HUDEP-2 (cell line): ENCODE measurements around the gene LIPT1.
A peak's percentile ranks its signal among the peaks of the same experiment; 100 is the strongest.

Experiments used
- DNase-seq, 76 experiments: peaks; one replicate each; lab custom pipeline; 2025; ENCODE audit not compliant: unreplicated experiment in 76 of 76; lab: John Stamatoyannopoulos, UW

Gene LIPT1

GRCh38 chr2:99154643-99155536 is at the start of gene LIPT1, which contains the start of gene TSGA10:
Gene LIPT1 (plus strand): TSS chr2:99154967. CDS start chr2:99161958, 6,991 bp downstream.
Gene TSGA10 (minus strand): TSS chr2:99154942. CDS start chr2:99109439, 45,503 bp downstream.
- DNase-seq: peak in 75 of 76 experiments; percentile 34 to 92 (median 83)

GRCh38 chr2:99106913-99107312 is 47.9 kb upstream of the LIPT1 start:
- DNase-seq: no peak

DNA sequence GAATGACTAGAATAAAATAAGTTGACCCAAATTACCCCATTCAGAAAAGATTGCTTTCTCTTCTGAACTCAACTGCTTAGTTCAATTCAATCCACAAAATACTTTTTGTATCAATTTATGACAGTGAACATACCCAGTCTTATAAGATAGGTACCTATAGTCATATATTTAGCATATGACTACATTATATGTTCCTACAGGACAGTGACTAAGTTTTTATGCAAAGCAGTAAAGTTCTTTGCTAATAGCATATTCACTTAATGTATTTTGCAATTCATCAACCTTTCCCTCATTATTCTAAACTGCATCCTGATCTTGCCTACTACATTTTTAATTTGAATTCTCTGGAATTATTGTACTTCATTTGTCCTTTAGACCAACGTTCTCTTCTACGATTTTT is 43.5 kb upstream of the LIPT1 start:
- no peak for DNase-seq

DNA sequence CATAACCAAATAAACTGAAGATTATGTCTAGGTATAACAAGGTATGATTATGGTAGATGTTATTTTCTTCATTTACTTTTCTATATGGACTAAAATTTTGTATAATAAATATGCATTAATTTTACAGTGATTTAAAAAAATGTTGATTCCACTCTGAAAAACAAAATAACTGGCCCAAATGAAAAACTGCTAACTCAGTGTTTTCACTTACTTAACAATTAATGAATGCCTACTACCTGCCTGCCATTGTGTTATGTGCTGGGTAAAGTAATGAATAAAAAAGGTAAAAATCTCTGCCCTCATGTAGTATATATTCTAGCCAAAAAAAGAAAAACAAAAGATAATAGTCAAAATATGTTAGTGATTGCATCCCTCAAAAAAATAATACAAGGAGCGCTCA is 42.8 kb upstream of the LIPT1 start:
- DNase-seq: no peak

GRCh38 chr2:99112617-99113016 is 42.1 kb upstream of the LIPT1 start:
- DNase-seq: no peak

DNA sequence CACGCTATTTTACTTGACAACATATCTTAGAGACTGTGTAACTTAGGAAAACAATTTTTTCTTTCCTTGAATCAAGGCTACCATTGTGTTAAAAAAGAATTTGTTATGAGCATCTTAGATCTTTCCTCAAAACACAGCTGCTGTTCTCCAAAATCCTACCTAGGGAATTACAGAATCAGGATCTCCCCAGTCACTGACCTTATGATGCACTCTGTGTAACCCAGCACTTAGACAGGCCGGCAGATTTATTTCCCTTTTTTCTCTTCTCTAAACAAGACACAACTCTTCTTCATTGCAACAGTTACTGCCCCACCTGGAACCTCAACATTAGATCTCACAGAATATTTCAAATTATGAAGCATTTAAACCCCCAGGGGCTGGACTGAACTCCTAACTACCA is 26.8 kb upstream of the LIPT1 start:
- no peak for DNase-seq

DNA sequence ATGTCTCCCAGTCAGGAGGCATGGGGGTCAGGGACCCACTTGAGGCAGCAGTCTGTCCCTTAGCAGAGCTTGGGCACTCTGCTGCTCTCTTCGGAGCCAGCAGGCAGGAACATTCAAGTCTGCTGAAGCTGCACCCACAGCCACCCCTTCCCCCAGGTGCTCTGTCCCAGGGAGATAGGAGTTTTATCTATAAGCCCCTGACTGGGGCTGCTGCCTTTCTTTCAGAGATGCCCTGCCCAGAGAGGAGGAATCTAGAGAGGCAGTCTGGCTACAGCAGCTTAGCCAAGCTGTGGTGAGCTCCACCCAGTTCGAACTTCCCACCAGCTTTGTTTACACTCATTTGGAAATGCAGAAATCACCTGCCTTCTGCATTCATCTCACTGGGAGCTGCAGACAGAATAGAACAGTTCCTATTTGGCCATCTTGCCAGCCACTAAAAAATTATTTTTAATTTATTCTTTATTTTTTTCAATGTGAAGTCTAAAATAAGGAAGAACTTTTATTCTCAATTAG is 19.7 kb upstream of the LIPT1 start:
- DNase-seq: peak in 66 of 76 experiments; percentile 3 to 78 (median 38)

GRCh38 chr2:99139003-99139402 is 15.8 kb upstream of the LIPT1 start:
- DNase-seq: peak in 2 of 76 experiments; percentile 3 to 8

GRCh38 chr2:99140056-99140859 is 14.5 kb upstream of the LIPT1 start:
- DNase-seq: peak in 1 of 76 experiments; percentile 4

- DNase-seq: peak in 3 of 76 experiments; percentile 47 to 65 (median 50)
Measured at GRCh38 chr2:99140860-99141109, 14.0 kb upstream of the LIPT1 start.

DNA sequence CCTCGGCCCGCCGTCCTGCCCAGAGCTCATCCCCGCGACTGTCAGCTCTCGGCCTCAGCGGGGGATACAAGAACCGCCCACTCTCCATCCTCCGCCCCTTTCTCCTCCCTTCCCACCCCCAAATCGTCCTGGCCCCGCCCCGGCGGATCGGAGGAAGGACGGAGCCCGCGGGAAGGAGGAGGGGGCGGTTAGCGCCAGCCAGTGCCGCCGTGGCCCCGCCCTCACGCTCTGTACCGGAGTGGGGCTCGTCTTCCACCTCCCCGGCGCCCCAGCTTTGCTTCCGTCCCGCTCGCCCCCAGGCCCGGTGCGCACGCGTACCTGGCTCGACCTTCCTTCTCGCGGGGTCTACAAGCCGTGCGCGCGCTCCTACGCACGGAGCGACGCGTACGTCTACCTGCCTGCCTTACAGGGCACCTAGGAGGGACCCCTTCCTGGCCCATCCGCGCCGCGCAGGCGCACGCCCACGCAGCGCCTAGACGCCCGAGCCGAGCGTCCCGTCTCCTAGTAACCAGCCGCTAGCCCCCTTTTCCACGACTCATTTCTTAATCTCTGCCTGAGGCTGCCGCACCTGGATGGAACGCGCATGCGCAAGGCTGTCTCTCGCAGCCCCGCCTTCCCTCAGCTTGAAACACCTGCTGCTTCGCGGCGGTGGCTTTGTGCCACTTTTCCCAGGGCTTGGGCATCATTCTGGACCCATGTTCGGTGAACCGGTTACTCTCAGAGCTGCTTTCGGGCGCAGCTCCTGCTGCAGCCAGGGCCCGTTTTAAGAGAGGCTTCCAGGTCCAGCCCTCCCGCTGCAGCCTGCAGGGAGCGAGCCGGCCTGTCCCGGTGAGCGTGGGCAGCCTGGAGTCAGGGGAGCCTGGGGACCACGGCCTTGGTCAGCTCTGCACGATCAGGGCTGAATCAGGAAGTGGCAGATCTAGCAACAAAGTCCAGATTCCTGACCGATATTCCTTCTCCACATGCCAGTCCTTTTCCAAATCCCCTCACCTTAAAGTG is 13.4 kb upstream of the LIPT1 start, which contains the start of gene C2orf15:
C2orf15 (plus strand) TSS at position 598 of the 999 bp plus-strand sequence. CDS start 8,852 bp downstream, outside the sequence.
- DNase-seq: peak in 74 of 76 experiments; percentile 18 to 96 (median 88)

DNA sequence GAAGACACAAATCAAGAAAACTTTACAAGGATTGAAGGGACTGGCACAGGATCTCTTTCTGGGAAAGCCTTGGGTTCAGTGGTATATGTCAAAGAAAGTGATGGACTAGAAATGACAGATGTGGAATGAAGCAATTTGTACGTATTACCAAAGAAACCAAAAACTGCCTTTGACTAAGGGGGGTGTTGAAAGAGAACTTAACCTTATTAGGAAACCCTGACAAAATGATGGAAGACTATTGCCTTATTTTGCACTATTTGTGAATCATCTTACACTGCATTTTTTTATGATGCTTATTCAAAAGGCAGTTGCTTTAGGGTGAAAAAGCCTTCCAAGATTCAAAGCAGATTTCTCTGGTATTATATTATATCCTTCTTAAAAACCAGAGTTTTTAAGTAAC is 4.1 kb upstream of the LIPT1 start:
- no peak for DNase-seq

DNA sequence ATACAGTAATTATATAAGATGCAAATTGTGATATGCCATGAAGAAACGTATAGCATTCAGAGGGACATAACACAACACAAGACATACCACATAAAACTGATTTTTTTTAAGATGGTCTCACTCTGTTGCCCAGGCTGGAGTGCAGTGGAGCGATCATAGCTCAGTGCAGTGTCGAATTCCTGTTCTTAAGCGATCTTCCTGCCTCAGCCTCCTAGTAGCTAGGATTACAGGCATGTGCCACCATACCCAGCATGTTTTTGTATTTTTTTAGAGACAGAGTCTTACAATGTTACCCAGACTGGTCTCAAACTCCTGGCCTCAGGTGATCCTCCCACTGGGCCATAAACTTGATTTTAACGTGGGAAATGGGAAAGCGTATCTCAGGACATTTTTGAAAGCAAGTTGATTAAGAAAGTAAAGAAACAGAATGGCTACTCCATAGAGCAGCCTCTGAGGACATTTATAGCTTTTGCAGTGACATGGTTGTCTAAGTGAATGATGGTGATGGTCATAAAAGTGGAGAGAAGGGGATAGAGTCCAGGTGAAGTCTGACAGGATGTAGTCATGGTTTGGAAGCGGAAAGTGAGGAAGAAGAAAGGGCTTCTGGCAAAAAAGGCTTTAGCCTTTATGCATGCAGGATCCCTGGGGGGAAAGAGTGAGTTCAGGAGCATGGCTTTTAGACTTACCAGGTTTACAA is 2.4 kb upstream of the LIPT1 start:
- no peak for DNase-seq

DNA sequence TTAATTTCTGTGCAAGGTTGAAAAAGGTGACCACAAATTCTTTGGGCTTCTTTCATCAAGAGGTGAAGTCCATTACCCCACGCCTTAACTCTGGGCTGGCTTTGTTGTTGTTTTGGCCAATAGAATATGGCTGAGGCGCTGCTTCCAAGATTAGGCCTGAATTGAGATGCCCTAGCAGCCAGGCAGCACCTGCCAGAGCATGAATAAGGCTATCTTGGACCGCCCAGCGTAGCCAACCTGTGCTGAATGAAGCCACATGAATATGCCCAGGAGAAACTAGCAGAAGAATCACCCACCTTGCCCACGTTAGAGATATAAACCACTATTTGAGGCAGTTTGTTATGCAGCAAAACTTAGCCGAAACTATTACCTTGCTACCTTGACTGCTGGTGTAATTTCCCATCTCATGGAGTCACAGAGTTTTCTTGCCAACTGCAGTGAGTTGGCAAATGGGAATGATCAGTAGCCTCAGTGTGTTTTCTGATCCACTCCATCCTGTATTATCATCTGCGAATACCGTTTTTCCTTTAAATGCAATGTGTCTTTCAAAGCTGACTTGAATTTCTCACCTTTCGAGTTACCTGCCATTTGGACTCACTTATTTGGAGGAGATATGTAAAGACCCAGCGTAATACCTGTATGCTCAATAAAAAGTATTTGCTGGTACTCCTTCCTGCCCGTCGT is 704 bp upstream of the LIPT1 start:
- DNase-seq: no peak

DNA sequence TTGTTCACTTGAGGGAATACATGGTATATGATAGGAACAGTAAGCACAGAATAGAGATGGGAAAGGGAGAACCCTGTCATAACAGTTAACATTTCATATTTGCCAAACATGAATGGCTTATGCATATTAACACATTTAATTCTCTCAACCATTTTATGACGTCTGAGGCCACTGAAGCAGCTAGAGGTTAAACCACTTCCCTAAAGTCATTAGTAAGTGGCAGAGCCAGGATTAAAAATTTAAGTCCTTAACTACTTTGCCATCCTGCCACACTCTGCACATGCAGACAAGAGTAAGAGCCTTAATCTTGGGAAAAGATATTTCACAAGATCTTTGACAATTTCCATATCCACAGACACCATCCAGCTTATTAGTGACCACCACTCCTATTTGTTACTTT is 2.1 kb downstream of the LIPT1 start:
- DNase-seq: no peak

DNA sequence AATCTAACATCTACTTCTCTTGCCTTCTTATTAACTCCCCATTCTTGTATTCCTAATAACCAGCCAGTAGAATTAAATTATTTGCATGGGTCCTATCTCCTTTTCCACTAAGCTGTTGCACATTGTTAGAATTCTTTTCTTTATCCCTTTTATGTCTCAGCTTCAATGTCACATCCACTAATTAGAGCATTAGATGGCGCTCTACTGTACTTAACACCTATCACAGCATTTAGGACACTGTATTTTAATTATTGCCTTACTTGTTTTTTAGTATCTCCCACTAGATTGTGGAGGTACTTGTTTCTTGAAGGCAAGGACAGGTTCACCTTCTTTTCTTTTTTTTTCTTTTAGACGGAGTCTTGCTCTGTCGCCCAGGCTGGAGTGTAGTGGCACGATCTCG is 3.8 kb downstream of the LIPT1 start:
- DNase-seq: no peak

DNA sequence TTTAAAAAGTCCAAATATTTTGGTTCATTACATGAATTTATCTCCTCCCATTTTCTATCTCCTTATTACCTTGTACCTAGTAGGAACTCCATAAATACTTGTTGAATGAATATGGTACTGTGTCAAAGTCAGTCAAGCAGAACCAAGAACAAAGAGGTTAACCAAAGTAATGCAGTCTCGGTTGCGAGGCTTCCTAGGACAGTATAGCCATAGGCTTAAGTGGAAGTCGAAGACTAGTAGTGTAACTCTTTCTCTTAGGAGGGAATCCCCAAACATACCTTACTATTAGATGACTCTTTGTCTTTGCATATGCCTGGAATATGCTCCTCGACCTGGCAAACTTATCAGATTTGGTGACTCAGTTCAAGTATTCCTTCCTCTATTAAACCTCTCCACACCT is 4.8 kb downstream of the LIPT1 start:
- no peak for DNase-seq

GRCh38 chr2:99166218-99166617 is 11.5 kb downstream of the LIPT1 start:
- no peak for DNase-seq

GRCh38 chr2:99169534-99169933 is 14.8 kb downstream of the LIPT1 start:
- DNase-seq: no peak
